ENCODE measurements around the gene ZFR. TPM values are rescaled to one million over a fixed set of nuclear protein-coding genes. Genes with fewer than 3 reads are reported as not detected.
"Not testable (repeated sequence)": the region's sequence is repeated elsewhere in the genome, so short reads cannot be mapped to it uniquely, and the experiment has no call there.

Gene ZFR
- total and polyA plus RNA-seq, 8 donors, result 21.8 to 110 (median 48.5) TPM

GRCh38 chr5:32458880-32459495 is 14.4 kb upstream of the ZFR start:
- Histone ChIP-seq H3K4me1 (no peaks in the 10 kb centered on the region), H3K9me3 (no peaks in the 10 kb centered on the region), H3K36me3 (no peaks in the 10 kb centered on the region), H3K27me3 (no peaks in the 10 kb centered on the region), H3K4me3 (no peak overlapping the region), H3K27ac (no peak overlapping the region)
- WGBS, 5 donors, result 75 to 90% (median 90%) methylated on average over 4 to 5 of the region's 5 CpGs
- intact Hi-C loops (cut with DNase I; ENCODE audit: low total_unique reads), result no loop called here
- TF ChIP-seq POLR2AphosphoS5 (IDR thresholded peaks at IDR 0.05) (no peak), EP300 (IDR thresholded peaks at IDR 0.05) (no peak), CTCF (IDR thresholded peaks at IDR 0.05) (no peak), POLR2A (IDR thresholded peaks at IDR 0.05) (no peak)
- no peak for DNase-seq

DNA sequence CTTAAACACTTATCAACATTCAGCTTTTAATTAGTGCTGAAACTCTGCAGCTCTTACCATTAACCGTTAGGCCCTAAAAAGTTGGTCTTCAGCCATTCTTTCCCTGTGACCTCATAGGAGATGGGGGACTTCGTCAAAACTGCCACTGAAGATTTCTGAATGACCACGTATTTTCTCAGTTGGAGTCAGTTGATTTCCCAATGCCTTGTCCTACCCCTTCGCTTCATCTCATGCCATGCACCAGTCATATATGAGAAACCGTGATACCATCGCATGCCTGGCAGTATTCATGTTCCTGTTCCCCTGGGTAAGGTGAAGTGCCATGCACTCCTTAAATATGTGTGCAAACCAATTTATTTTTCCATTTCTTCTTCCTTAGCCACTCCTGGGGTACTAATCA is 10.8 kb upstream of the ZFR start:
- no peak for TF ChIP-seq CTCF (IDR thresholded peaks at IDR 0.05)
- TF ChIP-seq EP300 (IDR thresholded peaks at IDR 0.05), result no peak
- TF ChIP-seq POLR2AphosphoS5 (IDR thresholded peaks at IDR 0.05), result no peak
- no peak for TF ChIP-seq POLR2A (IDR thresholded peaks at IDR 0.05)
- no peak for DNase-seq
- no peak overlapping the region for H3K4me3 ChIP-seq
- no peaks in the 10 kb centered on the region for H3K4me1 ChIP-seq
- no peak overlapping the region for H3K27ac ChIP-seq
- no peaks in the 10 kb centered on the region for H3K9me3 ChIP-seq
- no peaks in the 10 kb centered on the region for H3K36me3 ChIP-seq
- 84 to 95% (median 93%) methylated on average over 6 of the region's 6 CpGs for WGBS, 5 donors
- no peaks in the 10 kb centered on the region for H3K27me3 ChIP-seq
- intact Hi-C loops (cut with DNase I; ENCODE audit: low total_unique reads), result no loop called here

DNA sequence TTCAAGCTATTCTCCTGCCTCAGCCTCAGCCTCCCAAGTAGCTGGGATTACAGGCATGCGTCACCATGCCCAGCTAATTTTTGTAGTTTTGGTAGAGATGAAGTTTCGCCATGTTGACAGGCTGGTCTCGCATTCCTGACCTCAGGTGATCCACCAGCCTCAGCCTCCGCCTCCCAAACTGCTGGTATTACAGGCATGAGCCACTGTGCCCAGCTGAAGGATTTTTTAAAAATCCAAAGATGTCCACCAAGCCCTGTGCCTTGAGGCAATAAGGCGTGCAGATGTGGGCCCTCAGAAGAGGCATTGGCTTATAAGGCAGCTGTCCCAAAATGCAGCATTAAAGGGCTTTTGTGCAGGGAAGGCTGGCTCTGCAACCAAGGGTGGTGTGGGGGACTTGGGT is 10.3 kb upstream of the ZFR start:
- Histone ChIP-seq H3K27ac (no peak overlapping the region), H3K4me1 (no peaks in the 10 kb centered on the region), H3K27me3 (no peaks in the 10 kb centered on the region), H3K4me3 (no peak overlapping the region), H3K36me3 (no peaks in the 10 kb centered on the region), H3K9me3 (no peaks in the 10 kb centered on the region)
- TF ChIP-seq POLR2AphosphoS5 (IDR thresholded peaks at IDR 0.05) (no peak), CTCF (IDR thresholded peaks at IDR 0.05) (no peak), POLR2A (IDR thresholded peaks at IDR 0.05) (no peak), EP300 (IDR thresholded peaks at IDR 0.05) (no peak)
- intact Hi-C loops (cut with DNase I; ENCODE audit: low total_unique reads), result no loop called here
- WGBS, 5 donors, result 90 to 95% (median 93%) methylated on average over 5 of the region's 5 CpGs
- no peak for DNase-seq

DNA sequence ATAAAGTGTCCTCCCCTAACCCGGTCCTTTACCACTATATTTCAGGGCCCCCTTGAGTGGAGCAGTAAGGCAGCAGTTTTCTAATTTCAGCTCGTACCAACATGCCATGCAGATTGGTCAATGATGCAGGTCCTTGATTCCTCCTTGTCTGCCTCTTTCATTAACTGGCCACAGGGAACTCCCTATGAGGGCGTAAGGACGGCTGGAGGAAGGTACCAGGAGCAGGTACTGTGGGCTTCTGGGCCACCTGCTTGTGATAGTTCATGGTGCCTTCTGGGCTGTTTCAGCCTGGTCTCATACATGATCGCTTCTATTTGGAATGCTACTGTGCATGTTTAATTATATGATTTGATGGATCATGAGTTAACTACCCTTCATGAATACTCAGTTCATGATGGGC is 9.4 kb upstream of the ZFR start:
- Histone ChIP-seq H3K4me3 (no peak overlapping the region), H3K36me3 (no peaks in the 10 kb centered on the region), H3K27ac (no peak overlapping the region), H3K4me1 (no peaks in the 10 kb centered on the region), H3K27me3 (no peaks in the 10 kb centered on the region), H3K9me3 (no peaks in the 10 kb centered on the region)
- intact Hi-C loops (cut with DNase I; ENCODE audit: low total_unique reads), result no loop called here
- DNase-seq, result no peak
- 86 to 95% (median 92%) methylated on average over 5 of the region's 5 CpGs for WGBS, 5 donors
- TF ChIP-seq POLR2AphosphoS5 (IDR thresholded peaks at IDR 0.05) (no peak), POLR2A (IDR thresholded peaks at IDR 0.05) (no peak), EP300 (IDR thresholded peaks at IDR 0.05) (no peak), CTCF (IDR thresholded peaks at IDR 0.05) (no peak)

- DNase-seq; H3K36me3 ChIP-seq; H3K27me3 ChIP-seq; H3K9me3 ChIP-seq; H3K4me1 ChIP-seq; H3K27ac ChIP-seq; H3K4me3 ChIP-seq; intact Hi-C loops (cut with DNase I; ENCODE audit: low total_unique reads): not testable (repeated sequence)
- 72 to 80% (median 78%) methylated on average over 6 of the region's 6 CpGs for WGBS, 5 donors
These were observed 7.8 kb upstream of the ZFR start for GRCh38 chr5:32452316-32452715.

Data from stomach (tissue), 9 donors.